Panc1 (cell line): Measurements from ENCODE around the gene MAP2K4. TPM values are rescaled to one million over a fixed set of nuclear protein-coding genes. Genes with fewer than 3 reads are reported as not detected.

ENCODE experiments used
- ATAC-seq: fragments of 200-7000 bp; cut with Tn5 transposase; 2 replicates; pipeline ENCODE4 v1.9.1; 2020; ENCODE audit warnings: mild to moderate bottlenecking, moderate library complexity
- BruUV-seq: library from RNA; stranded (reverse); fragments of 400-500 nt; replicated peaks from 2 replicates; lab custom pipeline; 2021; lab: Mats Ljungman, UMichigan
- CTCF ChIA-PET: fragments of 300-600 bp; sonication (Branson Sonifier 250); formaldehyde crosslinking; loops from one replicate; lab custom pipeline; 2022; ENCODE audit warnings: antibody characterized with exemption; lab: Charles Lee
- POLR2A ChIA-PET: fragments of 300-600 bp; sonication (Branson Sonifier 250); formaldehyde crosslinking; loops from one replicate; lab custom pipeline; 2022; ENCODE audit warnings: antibody characterized with exemption; lab: Charles Lee
- DNase-seq: peaks from one replicate; pipeline ENCODE4 v3.0.0-alpha.2; 2010; ENCODE audit warnings: low read depth, low spot score
- H3K27ac ChIP-seq: 2 replicates; pipeline ENCODE4 v1.5.1; 2011; ENCODE audit warnings: mild to moderate bottlenecking, low read length, inconsistent platforms
- H3K27me3 ChIP-seq: fragments of 200-500 bp; sonication (Bioruptor generic); 2 replicates; pipeline ENCODE4 v1.6.0; 2014; ENCODE audit warnings: low read length, inconsistent platforms; ENCODE audit not compliant: control insufficient read depth, insufficient read depth
- H3K36me3 ChIP-seq: fragments of 200-500 bp; sonication (Bioruptor generic); 2 replicates; pipeline ENCODE4 v1.5.1; 2014; ENCODE audit warnings: inconsistent platforms, mild to moderate bottlenecking, low read length, moderate library complexity; ENCODE audit not compliant: control insufficient read depth, insufficient read depth
- H3K4me1 ChIP-seq: 2 replicates; pipeline ENCODE4 v1.5.1; 2011; ENCODE audit warnings: inconsistent platforms, mild to moderate bottlenecking, low read length, moderate library complexity; ENCODE audit not compliant: control insufficient read depth, insufficient read depth
- H3K4me3 ChIP-seq, 2 experiments: 2 replicates each; pipeline ENCODE4 v1.5.1; 2011 to 2012; ENCODE audit warnings: low read depth in 2 of 2, low read length in 2 of 2, mild to moderate bottlenecking in 2 of 2, inconsistent platforms in 1 of 2, moderate library complexity in 1 of 2
- H3K9me3 ChIP-seq: fragments of 200-500 bp; sonication (Bioruptor generic); 2 replicates; pipeline ENCODE4 v1.5.1; 2014; ENCODE audit warnings: low read depth, mild to moderate bottlenecking, inconsistent platforms, low read length, moderate library complexity; ENCODE audit not compliant: control insufficient read depth, insufficient read depth
- POLR2AphosphoS5 ChIP-seq: IDR thresholded peaks from 2 replicates; pipeline ENCODE4 v1.6.1; 2012; ENCODE audit warnings: mild to moderate bottlenecking, low read depth, low read length, moderate library complexity
- REST ChIP-seq, 2 experiments: IDR thresholded peaks; 2 replicates each; pipeline ENCODE4 v1.6.1; 2011 to 2012; ENCODE audit warnings: low read depth in 2 of 2, control low read depth in 1 of 2, low read length in 1 of 2, mild to moderate bottlenecking in 1 of 2, moderate library complexity in 1 of 2; ENCODE audit not compliant: insufficient read depth in 1 of 2
- SIN3A ChIP-seq: IDR thresholded peaks from 2 replicates; pipeline ENCODE4 v1.6.1; 2012; ENCODE audit warnings: low read depth, mild to moderate bottlenecking, low read length, moderate library complexity, borderline replicate concordance; ENCODE audit not compliant: insufficient read depth
- TCF7L2 ChIP-seq: IDR thresholded peaks from 2 replicates; pipeline ENCODE4 v1.6.1; 2011; ENCODE audit warnings: mild to moderate bottlenecking, low read depth, low read length, inconsistent platforms
- in situ Hi-C: cut with HindIII; loops from 2 replicates; pipeline ENCODE4 v1.10.0; 2016; ENCODE audit warnings: low sequenced_read_pairs, low pct_unique_long_range_greater_than_20kb
- intact Hi-C: fragments of 100-400 bp; cut with micrococcal nuclease; formaldehyde crosslinking; loops from one replicate; pipeline ENCODE4 v1.10.0; 2022; ENCODE audit not compliant: unreplicated experiment
- total RNA-seq: library from RNA; stranded (reverse); gene quantifications from one replicate; pipeline ENCODE4 v1.2.1, GENCODE V29; 2021; ENCODE audit not compliant: unreplicated experiment
- TF ChIP-seq, protein P1 (sequence below): fragments of 450-650 bp; IDR thresholded peaks from 2 replicates; pipeline ENCODE4 v1.5.1; 2017; ENCODE audit warnings: mild to moderate bottlenecking

MAP2K4 gene
- total RNA-seq, 1 experiment from 2014 or later, result 16.8 TPM

DNA sequence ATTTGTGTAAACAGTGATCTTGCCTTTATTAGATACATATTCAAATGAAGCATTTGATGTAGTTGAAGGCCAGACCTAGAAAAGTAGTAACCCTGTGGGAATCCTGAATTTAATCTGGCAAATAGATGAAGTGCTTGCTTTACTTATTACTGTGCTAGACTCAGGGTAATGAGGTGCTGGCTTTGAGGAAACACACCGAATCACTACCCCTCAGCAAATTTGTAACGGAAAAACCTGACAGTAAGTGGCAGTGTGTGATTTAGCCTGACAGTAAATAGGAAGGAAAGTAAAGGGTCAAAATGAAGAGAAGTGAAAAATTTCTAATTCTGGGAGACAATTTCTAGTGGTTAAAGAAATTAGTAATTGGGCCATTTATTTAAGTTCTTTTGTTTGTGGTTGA, 90.2 kb downstream of the MAP2K4 start:
- no peak for ATAC-seq
- H3K4me3 ChIP-seq, result no peak overlapping the region
- H3K4me1 ChIP-seq, result no peaks in the 10 kb centered on the region
- no peak overlapping the region for H3K27ac ChIP-seq
- POLR2A ChIA-PET, result no interaction called here
- H3K27me3 ChIP-seq, result no peaks in the 10 kb centered on the region
- BruUV-seq, result no TSS peak
- intact Hi-C loops, result no loop called here
- peaks cover 2% of the 10 kb centered on the region; the same call in 1 of the 2 replicates for H3K36me3 ChIP-seq
- TF ChIP-seq REST (IDR thresholded peaks at IDR 0.05; ENCODE audit: insufficient read depth in 1 of 2, low read depth in 2 of 2, low read length in 1 of 2) (no peak), TCF7L2 (no peak), SIN3A (no peak), POLR2AphosphoS5 (no peak)
- CTCF ChIA-PET, result no interaction called here
- H3K9me3 ChIP-seq, result no peaks in the 10 kb centered on the region
- in situ Hi-C loops, result no loop called here
- DNase-seq, result no peak

- BruUV-seq, result no TSS peak
- Histone ChIP-seq H3K36me3 (peaks cover 2% of the 10 kb centered on the region; the same call in 1 of the 2 replicates), H3K4me1 (no peaks in the 10 kb centered on the region), H3K27me3 (no peaks in the 10 kb centered on the region), H3K4me3 (no peak overlapping the region), H3K9me3 (no peaks in the 10 kb centered on the region), H3K27ac (no peak overlapping the region)
- in situ Hi-C loops, result no loop called here
- TF ChIP-seq POLR2AphosphoS5 (no peak), REST (IDR thresholded peaks at IDR 0.05; ENCODE audit: insufficient read depth in 1 of 2, low read depth in 2 of 2, low read length in 1 of 2) (no peak), TCF7L2 (no peak), SIN3A (no peak)
- TF ChIP-seq, protein P1, sequence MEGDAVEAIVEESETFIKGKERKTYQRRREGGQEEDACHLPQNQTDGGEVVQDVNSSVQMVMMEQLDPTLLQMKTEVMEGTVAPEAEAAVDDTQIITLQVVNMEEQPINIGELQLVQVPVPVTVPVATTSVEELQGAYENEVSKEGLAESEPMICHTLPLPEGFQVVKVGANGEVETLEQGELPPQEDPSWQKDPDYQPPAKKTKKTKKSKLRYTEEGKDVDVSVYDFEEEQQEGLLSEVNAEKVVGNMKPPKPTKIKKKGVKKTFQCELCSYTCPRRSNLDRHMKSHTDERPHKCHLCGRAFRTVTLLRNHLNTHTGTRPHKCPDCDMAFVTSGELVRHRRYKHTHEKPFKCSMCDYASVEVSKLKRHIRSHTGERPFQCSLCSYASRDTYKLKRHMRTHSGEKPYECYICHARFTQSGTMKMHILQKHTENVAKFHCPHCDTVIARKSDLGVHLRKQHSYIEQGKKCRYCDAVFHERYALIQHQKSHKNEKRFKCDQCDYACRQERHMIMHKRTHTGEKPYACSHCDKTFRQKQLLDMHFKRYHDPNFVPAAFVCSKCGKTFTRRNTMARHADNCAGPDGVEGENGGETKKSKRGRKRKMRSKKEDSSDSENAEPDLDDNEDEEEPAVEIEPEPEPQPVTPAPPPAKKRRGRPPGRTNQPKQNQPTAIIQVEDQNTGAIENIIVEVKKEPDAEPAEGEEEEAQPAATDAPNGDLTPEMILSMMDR, result no peak
- ATAC-seq (no peak), DNase-seq (no peak)
- POLR2A ChIA-PET, result no interaction called here
- intact Hi-C loops, result no loop called here
- CTCF ChIA-PET, result no interaction called here
These were observed 92.5 kb downstream of the MAP2K4 start for GRCh38 chr17:12113156-12113555.
